Kidney capillary endothelial cell (primary cell): ENCODE data around the gene NBDY.
A peak's percentile ranks its signal among the peaks of the same experiment; 100 is the strongest.
"Not testable (repeated sequence)": the region's sequence is repeated elsewhere in the genome, so short reads cannot be mapped to it uniquely, and the experiment has no call there.

Source experiments
- DNase-seq: peaks from one replicate; pipeline ENCODE4 v3.0.0-alpha.2; 2018; ENCODE audit warnings: low spot score

The NBDY gene

DNA sequence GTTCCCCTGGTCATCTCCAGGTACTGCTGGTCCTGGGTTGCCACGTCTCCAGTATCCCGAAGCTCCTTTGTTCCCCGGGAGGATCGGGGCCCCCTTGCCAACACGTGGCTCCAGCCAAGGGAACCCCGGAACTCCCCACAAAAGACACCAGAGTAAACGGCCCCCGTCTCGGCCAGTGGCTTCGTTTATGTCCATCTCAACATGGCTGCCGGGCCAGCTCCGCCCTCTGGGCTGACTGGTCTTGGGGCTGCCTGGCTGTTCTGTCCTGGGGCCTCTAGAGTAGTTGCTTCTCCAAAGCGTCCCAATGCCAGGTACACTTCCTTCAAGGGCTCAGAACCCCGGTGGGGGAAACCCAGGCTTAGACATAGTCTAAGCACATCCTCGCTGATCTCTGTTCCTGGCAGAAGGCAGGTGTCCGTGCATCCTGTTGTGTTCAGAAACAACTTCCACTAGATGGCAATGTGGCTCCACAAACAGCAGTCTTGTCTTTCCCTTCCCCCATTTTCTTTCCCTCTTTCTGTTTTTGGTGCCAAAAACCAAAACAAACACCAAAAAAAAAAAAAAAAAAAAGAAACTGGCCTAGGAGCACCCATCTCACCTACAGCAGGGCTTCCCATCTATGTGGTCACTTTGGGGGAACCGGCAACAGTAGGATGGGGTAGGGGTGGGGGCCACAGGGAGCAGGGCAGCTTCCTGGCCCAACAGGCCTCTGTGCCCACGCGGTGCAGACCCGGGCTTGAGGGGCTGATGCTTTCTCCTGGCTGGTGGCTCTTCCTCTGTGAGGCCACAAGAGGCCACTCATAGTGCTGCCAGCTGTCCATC lies 35.3 kb downstream of the NBDY start:
- peak; percentile 83 for DNase-seq

DNA sequence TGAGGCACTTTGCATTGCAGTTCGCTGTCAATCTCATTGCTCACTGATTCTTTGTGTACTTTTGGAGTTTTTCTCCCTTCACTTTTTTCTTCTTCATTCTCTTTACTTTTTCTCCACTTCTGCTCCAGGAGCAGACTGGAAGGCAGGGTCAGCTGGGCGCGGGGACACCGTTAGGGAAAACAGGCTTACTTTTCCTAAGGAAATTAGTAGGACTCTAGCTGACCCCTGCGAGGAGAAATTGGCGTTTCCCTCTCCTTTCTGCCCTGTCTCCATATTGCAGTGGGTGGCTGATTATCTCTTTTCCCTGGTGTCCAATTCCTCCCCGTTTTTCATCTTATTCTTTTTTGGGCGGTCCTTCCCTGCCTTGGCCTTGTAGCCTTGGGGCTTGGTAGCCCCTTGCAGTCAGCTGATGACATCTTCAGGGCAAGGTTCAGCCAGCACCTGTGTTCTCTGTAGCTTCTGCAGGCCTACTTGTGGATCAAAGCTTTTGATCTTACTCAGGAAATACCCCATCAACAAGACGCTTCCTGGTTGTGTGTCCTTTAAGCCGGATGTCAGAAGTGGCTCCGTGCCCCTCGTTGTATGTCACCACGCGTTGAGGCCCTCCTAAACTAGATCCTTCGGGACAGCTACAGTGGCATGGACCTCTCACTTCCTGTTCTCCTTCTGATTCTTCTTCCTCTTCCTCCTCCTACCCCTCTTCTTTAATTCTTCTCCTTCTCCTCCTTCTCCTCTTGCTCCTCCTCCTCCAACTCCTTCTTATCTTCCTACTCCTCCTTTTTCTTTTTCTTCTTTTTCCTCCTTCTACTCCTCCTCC lies 36.1 kb downstream of the NBDY start:
- no peak for DNase-seq

DNA sequence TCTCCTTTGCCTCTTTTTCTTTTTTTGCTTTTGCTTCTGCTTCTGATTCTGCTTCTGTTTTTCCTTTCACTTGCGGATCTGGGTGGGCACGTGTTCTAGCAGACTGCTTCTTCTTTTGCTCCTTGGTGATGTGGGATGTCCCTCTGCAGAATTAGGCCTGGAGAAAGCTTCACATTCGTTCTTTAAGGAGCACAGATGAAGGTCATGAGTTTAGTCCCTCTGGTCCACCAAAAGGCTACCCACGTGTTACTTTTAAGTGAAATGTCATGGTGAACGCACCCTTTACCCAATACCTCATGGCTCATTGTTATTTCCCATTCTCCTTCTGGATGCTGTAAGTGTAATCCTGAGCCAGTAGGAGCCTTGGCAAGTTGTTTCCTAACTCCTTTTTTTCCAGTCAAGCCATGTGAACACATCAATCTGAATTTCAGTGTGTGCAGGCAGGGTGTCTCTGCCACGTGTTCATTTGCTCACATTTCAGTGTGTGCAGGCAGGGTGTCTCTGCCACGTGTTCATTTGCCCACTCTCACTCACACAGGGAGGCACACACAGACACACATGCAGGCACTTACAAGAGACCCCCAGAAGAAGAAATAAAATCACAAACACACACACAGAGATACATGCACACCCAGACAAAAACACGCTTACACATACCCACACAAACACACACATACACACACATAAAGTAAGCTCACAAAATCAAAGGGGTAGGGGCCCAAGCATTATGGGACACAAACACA lies 36.9 kb downstream of the NBDY start:
- DNase-seq, result no peak

DNA sequence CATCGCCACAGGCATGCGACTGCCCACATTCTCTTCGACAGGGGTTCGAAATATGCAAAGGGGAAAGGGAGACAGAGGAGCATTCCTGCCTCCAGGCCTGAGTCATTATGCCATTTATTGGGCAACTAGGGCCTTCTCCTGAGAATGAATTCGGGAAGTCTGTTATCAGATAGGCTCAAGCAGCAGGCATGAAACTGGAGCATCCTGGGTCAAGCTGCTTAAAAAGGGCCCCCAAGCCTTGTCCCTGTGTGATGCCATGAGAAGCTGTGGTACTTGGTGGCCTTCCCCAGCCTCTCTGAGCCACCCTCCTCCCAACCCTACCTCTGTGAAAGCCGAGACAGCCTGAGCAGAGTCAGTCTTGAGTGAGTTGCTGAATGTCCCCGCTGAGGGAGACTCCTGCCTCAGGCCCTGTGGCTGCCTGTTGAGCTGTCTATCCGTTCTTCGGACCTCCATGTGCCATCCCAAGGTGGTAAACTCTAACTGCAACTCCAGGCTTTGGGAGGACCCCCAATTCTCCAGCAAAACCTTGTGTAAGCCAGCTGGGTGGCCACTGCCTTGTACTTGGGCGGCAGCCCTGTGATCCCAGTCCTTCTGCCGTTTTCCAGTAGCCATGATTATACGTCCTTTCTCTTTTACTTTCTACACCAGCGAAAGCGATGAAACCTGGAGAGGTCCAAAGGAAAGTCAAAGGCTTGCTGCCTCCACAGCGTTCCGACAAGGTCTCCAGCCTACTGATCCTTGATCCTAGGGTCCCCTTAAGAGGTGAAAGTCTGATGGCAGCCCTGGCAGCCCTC lies 37.7 kb downstream of the NBDY start:
- no peak for DNase-seq

DNA sequence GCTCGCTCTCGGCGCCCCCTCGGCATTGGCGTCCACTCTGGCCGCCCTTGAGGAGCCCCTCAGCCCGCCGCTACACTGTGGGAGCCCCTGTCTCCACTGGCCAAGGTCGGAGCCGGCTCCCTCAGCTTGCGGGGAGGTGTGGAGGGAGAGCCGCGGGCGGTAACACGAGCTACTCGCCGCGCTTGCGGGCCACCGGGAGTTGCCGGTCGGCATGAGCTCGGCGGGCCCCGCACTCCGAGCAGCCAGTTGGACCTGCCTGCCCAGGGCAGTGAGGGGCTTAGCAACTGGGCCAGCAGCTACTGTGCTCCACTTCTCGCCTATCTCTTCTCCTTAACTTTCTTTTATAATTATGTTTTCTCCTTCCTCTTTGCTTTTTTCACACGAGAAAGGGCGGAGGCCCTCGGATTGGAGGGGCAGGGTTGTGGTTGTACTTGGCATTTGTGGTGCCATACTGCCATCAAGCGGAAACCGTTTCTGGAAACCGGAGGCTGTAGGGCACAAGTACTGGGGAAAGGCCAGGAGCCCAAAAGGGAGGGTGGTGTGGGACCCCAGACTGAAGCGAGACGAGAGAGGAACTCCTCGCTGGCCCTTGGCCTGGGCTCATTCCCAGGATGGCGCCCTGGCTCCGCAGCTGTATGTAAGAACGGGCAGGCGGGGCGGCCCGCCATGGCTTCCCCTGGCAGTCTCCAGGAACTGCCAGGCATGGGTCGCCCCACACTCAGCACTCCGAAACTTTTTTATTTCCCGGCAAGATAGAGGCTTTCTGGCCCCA lies 38.5 kb downstream of the NBDY start:
- DNase-seq, result not testable (repeated sequence)

- not testable (repeated sequence) for DNase-seq
Measured at GRCh38 chrX:56768120-56768660, 39.1 kb downstream of the NBDY start.

DNA sequence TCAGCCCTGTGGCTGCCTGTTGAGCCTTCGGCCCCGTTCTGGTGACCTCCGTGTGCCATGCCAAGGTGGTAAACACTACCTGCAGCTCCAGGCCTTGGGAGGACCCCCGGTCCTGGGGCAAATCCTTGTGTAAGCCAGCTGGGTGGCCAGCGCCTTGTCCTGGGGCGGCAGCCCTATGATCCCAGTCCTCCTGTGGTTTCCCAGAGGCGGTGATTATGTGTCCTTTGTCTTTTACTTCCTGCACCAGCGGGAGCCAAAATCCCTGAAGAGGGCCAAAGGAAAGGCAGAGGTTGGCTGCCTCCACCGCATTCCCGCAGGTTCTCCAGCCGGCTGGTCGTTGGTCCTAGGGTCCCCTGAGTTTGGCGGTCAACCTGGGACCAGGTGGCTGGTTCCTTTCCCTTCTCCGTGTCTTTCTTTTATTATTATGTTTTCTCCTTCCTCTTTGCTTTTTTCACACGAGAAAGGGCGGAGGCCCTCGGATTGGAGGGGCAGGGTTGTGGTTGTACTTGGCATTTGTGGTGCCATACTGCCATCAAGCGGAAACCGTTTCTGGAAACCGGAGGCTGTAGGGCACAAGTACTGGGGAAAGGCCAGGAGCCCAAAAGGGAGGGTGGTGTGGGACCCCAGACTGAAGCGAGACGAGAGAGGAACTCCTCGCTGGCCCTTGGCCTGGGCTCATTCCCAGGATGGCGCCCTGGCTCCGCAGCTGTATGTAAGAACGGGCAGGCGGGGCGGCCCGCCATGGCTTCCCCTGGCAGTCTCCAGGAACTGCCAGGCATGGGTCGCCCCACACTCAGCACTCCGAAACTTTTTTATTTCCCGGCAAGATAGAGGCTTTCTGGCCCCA lies 43.9 kb downstream of the NBDY start:
- DNase-seq, result not testable (repeated sequence)

- DNase-seq, result not testable (repeated sequence)
Measured at GRCh38 chrX:56773522-56774060, 44.5 kb downstream of the NBDY start.

- DNase-seq, result not testable (repeated sequence)
Measured at GRCh38 chrX:56778099-56778923, 49.3 kb downstream of the NBDY start.

DNA sequence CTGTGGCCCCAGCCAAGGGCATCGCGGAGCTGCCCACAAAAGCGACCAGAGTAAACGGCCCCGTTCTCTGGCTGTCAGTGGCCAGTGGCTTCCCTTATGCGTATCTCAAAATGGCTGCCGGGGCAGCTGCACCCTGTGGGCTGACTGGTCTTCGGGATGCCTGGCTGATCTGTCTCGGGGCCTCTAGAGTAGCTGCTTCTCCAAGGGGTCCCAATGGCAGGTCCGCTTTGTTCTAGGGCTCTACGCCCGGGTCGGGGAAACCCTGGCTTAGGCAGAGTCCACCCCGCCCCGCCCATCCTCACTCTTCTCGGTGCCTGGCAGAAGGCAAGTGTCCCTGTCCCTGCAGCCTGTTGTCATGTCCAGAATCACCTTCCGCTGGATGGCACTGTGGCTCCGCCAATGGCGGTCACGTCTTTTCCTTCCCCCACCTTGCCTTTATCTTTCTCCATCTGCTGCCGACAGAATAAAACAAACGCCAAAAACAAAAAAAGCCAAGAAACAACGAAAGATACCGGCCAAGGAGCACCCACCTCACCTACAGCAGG lies 50.0 kb downstream of the NBDY start:
- DNase-seq, result not testable (repeated sequence)

DNA sequence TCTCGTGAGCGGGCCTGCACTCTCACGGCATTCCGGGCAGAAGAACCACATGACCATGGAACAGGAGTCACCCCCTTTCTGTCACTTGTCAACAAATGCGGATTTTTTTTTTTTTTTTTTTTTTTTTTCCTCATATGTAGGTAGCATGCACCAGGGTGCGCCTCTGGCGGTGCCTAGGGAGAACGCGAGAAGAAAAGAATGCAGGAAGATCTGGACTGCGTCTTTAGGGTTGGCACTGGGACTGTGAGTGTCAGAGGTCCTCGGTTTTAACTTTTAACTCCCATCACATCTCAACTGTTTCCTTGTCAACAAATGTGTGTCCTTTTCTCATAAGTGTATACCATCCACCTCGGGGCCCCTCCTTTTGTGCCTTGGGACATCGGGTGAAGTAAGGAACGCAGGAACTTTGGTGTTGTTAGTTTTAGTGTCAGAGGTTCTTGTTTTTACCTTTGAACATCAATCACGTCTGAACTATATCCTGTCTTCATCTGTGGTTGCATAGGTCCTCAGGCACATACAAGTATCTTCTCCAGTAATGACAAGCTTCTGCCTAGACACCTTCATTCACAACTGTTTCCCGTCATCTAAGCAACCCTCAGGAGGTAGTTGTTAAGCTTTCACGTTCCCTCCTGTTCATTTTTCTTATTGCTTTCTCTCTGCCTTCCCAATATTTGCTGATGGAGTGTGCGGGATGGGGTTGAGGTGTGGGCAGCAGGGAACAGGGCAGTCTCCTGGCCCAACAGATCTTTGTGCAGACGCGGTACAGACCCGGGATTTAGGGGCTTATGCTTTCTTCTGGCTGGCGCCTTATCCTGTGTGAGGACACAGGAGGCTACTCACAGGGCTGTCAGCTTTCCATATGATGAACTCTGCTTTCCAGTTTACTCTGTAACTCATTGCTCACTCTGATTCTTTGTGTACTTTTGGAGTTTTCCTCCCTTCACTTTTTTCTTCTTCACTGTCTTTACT lies 51.9 kb downstream of the NBDY start:
- DNase-seq, result not testable (repeated sequence)

- no peak for DNase-seq
Measured at GRCh38 chrX:56782352-56782751, 53.3 kb downstream of the NBDY start.

- no peak for DNase-seq
Measured at GRCh38 chrX:56782791-56783449, 53.9 kb downstream of the NBDY start.

- peak; percentile 33 for DNase-seq
Measured at GRCh38 chrX:56783450-56783831, 54.4 kb downstream of the NBDY start.

- DNase-seq, result no peak
Measured at GRCh38 chrX:56783996-56784620, 55.1 kb downstream of the NBDY start.

- DNase-seq, result no peak
Measured at GRCh38 chrX:56784666-56785065, 55.6 kb downstream of the NBDY start.
